ENCODE measurements around the gene MSTO1.
"Not testable (repeated sequence)": the region's sequence is repeated elsewhere in the genome, so short reads cannot be mapped to it uniquely, and the experiment has no call there.

The MSTO1 gene

GRCh38 chr1:155640367-155640766, 30.3 kb downstream of the MSTO1 start:
- DNase-seq (ENCODE audit: insufficient read length) (no peak), FAIRE-seq (no peak)
- TF ChIP-seq POLR2A (IDR thresholded peaks at IDR 0.05; ENCODE audit: low read depth, low read length) (no peak), POLR2AphosphoS5 (IDR thresholded peaks at IDR 0.05; ENCODE audit: low read depth, low read length) (no peak), TAF1 (IDR thresholded peaks at IDR 0.05; ENCODE audit: borderline replicate concordance, low read depth, low read length) (no peak)

DNA sequence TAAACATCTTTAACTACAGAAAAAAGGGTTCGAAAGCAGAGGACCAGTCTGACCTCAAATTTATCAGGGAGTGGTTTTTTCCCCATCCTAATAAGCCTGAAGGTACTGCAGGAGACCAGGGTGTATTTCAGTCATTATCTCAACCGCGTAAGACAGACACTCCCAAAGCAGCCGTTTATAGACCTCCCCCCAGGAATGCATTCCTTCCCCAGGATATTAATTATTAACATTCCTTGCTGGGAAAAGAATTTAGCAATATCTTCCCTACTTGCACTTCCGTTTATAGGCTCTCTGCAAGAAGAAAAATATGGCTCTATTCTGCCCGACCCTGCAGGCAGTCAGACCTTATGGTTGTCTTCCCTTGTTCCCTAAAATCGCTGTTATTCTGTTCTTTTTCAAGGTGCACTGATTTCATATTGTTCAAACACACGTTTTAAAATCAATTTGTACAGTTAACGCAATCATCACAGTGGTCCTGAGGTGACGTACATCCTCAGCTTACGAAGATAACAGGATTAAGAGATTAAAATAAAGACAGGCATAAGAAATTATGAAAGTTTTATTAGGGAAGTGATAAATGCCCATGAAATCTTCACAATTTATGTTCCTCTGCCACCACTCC, 32.7 kb downstream of the MSTO1 start:
- not testable (repeated sequence) for FAIRE-seq; DNase-seq (ENCODE audit: insufficient read length)

DNA sequence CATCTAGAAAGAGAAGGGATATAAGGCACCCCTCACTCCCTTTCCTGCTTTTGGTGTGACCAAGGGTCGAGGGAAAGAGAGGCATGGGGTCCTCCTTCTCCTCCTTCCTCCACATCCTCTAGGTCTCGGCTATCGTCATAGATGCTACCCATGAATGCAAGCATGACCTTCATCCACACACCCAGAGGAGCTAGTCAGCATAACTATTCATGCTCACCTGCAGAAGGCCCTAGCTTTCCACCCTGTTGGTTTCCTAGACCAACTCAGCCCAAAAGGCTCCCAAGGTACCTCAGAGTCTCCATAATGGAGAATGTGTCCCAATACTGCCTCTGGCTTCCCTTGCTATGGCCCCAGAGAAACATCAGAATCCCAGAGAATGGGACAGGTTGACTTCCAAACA, 33.2 kb downstream of the MSTO1 start:
- no peak for FAIRE-seq
- DNase-seq (ENCODE audit: insufficient read length), result no peak
- TF ChIP-seq POLR2AphosphoS5 (IDR thresholded peaks at IDR 0.05; ENCODE audit: low read depth, low read length) (no peak), POLR2A (IDR thresholded peaks at IDR 0.05; ENCODE audit: low read depth, low read length) (no peak), TAF1 (IDR thresholded peaks at IDR 0.05; ENCODE audit: borderline replicate concordance, low read depth, low read length) (no peak)

GRCh38 chr1:155645034-155645598, 35.1 kb downstream of the MSTO1 start:
- DNase-seq (ENCODE audit: insufficient read length) (no peak), FAIRE-seq (no peak)
- no peak for TF ChIP-seq POLR2AphosphoS5 (IDR thresholded peaks at IDR 0.05; ENCODE audit: low read depth, low read length)
- TF ChIP-seq POLR2A (IDR thresholded peaks at IDR 0.05; ENCODE audit: low read depth, low read length), result no peak
- no peak for TF ChIP-seq TAF1 (IDR thresholded peaks at IDR 0.05; ENCODE audit: borderline replicate concordance, low read depth, low read length)

DNA sequence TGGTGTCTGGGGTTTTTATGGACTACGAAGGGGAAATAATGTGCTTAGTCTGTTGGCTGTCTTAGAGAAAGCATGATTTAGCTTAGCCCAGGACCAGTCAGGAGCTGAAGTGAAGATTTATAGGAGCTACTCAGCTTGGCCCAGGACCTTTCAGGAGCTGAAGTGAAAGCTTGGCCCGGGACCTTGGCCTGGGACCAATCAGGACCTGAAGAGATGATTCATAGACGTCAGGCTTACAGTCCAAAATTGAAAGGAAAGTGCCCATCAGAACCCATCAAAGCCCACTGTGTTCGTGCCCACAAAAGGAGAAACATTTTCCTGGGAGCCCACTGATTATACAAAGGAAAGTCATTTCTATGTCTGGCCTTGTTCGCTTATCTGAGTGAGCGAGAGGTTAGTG, 35.6 kb downstream of the MSTO1 start:
- TF ChIP-seq TAF1 (IDR thresholded peaks at IDR 0.05; ENCODE audit: borderline replicate concordance, low read depth, low read length), result no peak
- no peak for TF ChIP-seq POLR2AphosphoS5 (IDR thresholded peaks at IDR 0.05; ENCODE audit: low read depth, low read length)
- TF ChIP-seq POLR2A (IDR thresholded peaks at IDR 0.05; ENCODE audit: low read depth, low read length), result no peak
- no peak for DNase-seq (ENCODE audit: insufficient read length)
- FAIRE-seq, result no peak

GRCh38 chr1:155646307-155646706, 36.3 kb downstream of the MSTO1 start:
- no peak for FAIRE-seq
- no peak for DNase-seq (ENCODE audit: insufficient read length)
- no peak for TF ChIP-seq TAF1 (IDR thresholded peaks at IDR 0.05; ENCODE audit: borderline replicate concordance, low read depth, low read length)
- no peak for TF ChIP-seq POLR2A (IDR thresholded peaks at IDR 0.05; ENCODE audit: low read depth, low read length)
- no peak for TF ChIP-seq POLR2AphosphoS5 (IDR thresholded peaks at IDR 0.05; ENCODE audit: low read depth, low read length)

DNA sequence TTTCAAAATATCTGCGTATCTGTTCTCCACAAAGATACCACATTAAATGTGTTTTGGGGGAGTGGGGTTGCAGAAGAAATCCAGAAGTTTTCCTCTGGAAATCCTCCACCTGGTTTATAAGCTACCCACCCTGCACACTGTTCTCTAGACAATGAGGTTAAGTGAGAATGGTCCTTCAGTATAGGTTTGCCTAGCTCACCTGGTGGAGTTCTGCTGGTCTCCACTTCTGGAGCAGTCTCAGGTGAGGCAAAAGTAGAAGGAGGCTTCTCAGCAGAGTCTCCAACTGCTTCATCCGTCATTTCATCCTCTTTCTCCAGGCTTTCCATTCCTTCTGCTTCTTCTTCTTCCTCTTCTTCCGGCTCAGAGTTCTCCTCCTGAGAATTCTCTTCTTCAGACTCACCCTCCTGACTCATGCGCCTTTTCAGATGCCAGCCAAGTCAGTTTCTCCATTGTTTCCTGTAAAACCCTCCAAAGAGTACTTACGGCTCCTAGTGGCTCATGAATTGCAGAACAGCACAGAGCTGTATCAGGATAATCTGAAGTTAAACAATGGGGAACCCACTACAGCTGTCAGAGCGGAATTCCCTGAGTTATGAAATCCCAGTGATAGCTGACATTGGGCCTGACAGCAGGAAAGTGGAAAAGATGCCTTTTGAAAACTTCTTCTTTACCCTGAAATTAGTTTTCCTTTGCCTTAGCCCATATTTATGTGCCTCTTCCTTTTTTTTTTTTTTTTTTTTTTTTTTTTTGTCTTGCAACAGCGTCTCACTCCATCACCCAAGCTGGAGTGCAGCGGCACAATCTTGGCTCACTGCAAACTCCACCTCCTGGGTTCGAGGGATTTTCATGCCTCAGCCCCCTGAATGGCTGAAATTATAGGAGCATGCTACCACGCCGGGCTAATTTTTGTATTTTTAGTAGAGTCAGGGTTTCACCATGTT, 38.5 kb downstream of the MSTO1 start:
- FAIRE-seq, result no peak
- TF ChIP-seq TAF1 (IDR thresholded peaks at IDR 0.05; ENCODE audit: borderline replicate concordance, low read depth, low read length) (no peak), POLR2A (IDR thresholded peaks at IDR 0.05; ENCODE audit: low read depth, low read length) (no peak), POLR2AphosphoS5 (IDR thresholded peaks at IDR 0.05; ENCODE audit: low read depth, low read length) (no peak)
- no peak for DNase-seq (ENCODE audit: insufficient read length)

DNA sequence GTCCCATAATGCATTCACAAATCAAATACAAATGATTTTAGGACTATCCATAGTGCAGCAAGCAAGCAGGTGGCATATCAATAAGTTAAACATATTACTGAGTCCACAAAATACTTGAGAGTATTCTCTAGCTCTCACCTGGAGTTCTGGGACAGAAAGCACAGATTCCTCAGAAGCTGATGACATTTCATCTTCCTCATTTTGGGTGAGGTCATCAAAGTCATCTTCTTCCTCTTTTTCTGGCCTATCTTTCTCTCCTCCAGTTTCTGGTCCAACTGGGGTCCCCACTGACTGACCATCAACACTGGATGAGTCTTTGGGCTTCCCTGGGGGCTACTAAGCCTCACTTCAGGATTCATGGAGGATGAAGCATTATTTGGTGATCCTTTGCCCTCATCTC, 39.7 kb downstream of the MSTO1 start:
- FAIRE-seq (no peak), DNase-seq (ENCODE audit: insufficient read length) (no peak)
- TF ChIP-seq TAF1 (IDR thresholded peaks at IDR 0.05; ENCODE audit: borderline replicate concordance, low read depth, low read length) (no peak), POLR2AphosphoS5 (IDR thresholded peaks at IDR 0.05; ENCODE audit: low read depth, low read length) (no peak), POLR2A (IDR thresholded peaks at IDR 0.05; ENCODE audit: low read depth, low read length) (no peak)

GRCh38 chr1:155650231-155650757, 40.3 kb downstream of the MSTO1 start:
- no peak for DNase-seq (ENCODE audit: insufficient read length)
- TF ChIP-seq POLR2AphosphoS5 (IDR thresholded peaks at IDR 0.05; ENCODE audit: low read depth, low read length) (no peak), POLR2A (IDR thresholded peaks at IDR 0.05; ENCODE audit: low read depth, low read length) (no peak), TAF1 (IDR thresholded peaks at IDR 0.05; ENCODE audit: borderline replicate concordance, low read depth, low read length) (no peak)
- FAIRE-seq, result no peak

DNA sequence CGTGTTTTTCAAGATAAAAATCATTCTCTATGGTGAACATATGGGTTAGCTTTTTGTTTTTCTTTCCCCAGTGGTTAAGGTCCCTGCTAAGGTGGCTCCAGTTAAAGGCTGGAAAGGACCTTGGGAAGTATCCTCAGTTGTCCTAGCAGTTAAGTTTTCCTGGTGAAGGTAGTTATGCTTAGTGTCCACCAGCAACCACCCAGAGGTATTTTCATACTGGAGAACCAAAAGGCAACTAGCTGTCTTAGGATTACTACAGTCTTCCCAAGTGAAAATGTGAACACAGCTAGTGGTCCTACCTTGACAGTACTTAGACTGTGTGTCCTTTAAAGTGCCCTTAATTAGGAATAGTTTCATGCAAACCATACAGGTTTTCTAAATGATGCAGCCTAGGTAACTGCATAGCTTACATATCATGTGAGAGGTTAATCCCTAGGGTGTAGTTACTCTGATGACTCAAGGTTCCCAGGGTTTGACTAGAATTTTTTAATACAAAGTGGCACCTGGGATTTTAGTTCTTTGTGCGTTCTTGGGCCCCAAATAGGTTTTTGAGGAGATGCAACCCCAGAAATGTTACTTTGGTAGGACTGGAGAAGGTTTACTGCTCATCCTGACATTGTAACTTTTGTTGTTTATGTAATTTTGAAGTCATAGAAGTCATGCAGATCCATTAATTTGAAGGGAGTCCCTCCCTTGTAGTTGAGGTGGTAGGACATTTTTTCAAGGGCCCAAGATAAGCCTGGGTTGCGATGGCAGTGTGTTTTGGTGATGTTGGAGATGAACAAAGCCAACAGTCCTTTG, 42.0 kb downstream of the MSTO1 start:
- FAIRE-seq, result no peak
- no peak for DNase-seq (ENCODE audit: insufficient read length)
- TF ChIP-seq POLR2A (IDR thresholded peaks at IDR 0.05; ENCODE audit: low read depth, low read length), result no peak
- TF ChIP-seq TAF1 (IDR thresholded peaks at IDR 0.05; ENCODE audit: borderline replicate concordance, low read depth, low read length), result no peak
- TF ChIP-seq POLR2AphosphoS5 (IDR thresholded peaks at IDR 0.05; ENCODE audit: low read depth, low read length), result no peak

GRCh38 chr1:155652951-155653350, 42.9 kb downstream of the MSTO1 start:
- no peak for TF ChIP-seq TAF1 (IDR thresholded peaks at IDR 0.05; ENCODE audit: borderline replicate concordance, low read depth, low read length)
- no peak for TF ChIP-seq POLR2A (IDR thresholded peaks at IDR 0.05; ENCODE audit: low read depth, low read length)
- no peak for TF ChIP-seq POLR2AphosphoS5 (IDR thresholded peaks at IDR 0.05; ENCODE audit: low read depth, low read length)
- FAIRE-seq, result no peak
- DNase-seq (ENCODE audit: insufficient read length), result no peak

All from GM12892 (cell line).